Ovary (tissue), 3 donors: ENCODE measurements around the gene MMP25.

Source experiments
- CTCF ChIP-seq, 3 donors: fragments of 450-650 bp in 2 of 3; fragments of 200-600 bp in 1 of 3; IDR thresholded peaks; one replicate each; pipeline versions ENCODE4 v1.5.1 to v1.8.0; 2016 to 2022; ENCODE audit warnings: antibody characterized with exemption in 3 of 3, mild to moderate bottlenecking in 1 of 3
- POLR2A ChIP-seq: fragments of 450-650 bp; IDR thresholded peaks from one replicate; pipeline ENCODE4 v1.6.1; 2017; ENCODE audit warnings: antibody characterized with exemption, mild to moderate bottlenecking, moderate library complexity
- donor health status: DM: no; HTN: no; CAD: no.

GRCh38 chr16:3071655-3072054 is 25.3 kb downstream of the MMP25 start:
- TF ChIP-seq CTCF (IDR thresholded peaks at IDR 0.05) (no peak), POLR2A (no peak)
